DOHH2 (cell line): ENCODE measurements around the gene CLECL1.

Experiments used
- H3F3A ChIP-seq: fragments of 200-600 bp; sonication (generic), shearing (Covaris generic); 2 replicates; pipeline ENCODE4 v1.6.0; 2016; ENCODE audit warnings: antibody characterized with exemption, mild to moderate bottlenecking; ENCODE audit not compliant: control insufficient read depth, insufficient read depth
- H3K27ac ChIP-seq: fragments of 200-600 bp; sonication (generic); 2 replicates; pipeline ENCODE4 v1.5.1; 2014; ENCODE audit warnings: low read depth, mild to moderate bottlenecking, low read length, moderate library complexity
- H3K27me3 ChIP-seq: fragments of 200-600 bp; sonication (generic); 2 replicates; pipeline ENCODE4 v1.6.1; 2014; ENCODE audit warnings: mild to moderate bottlenecking, low read length, mixed read lengths; ENCODE audit not compliant: control insufficient read depth
- H3K36me3 ChIP-seq: fragments of 200-600 bp; sonication (generic); 2 replicates; pipeline ENCODE4 v1.6.1; 2014; ENCODE audit warnings: mild to moderate bottlenecking, low read length, moderate library complexity, mixed read lengths; ENCODE audit not compliant: control insufficient read depth
- H3K4me1 ChIP-seq: fragments of 200-600 bp; sonication (generic); 2 replicates; pipeline ENCODE4 v1.6.1; 2014; ENCODE audit warnings: mild to moderate bottlenecking, low read length, mixed read lengths; ENCODE audit not compliant: control insufficient read depth
- H3K4me2 ChIP-seq: fragments of 200-600 bp; sonication (generic); 2 replicates; pipeline ENCODE4 v1.6.0; 2014; ENCODE audit warnings: mild to moderate bottlenecking, low read length, moderate library complexity
- H3K4me3 ChIP-seq: fragments of 200-600 bp; sonication (generic); 2 replicates; pipeline ENCODE4 v1.5.1; 2014; ENCODE audit warnings: mild to moderate bottlenecking, low read length, mixed read lengths
- H3K79me2 ChIP-seq: fragments of 200-600 bp; sonication (generic); 2 replicates; pipeline ENCODE4 v1.6.1; 2014; ENCODE audit warnings: mild to moderate bottlenecking, low read length, mixed read lengths; ENCODE audit not compliant: control insufficient read depth
- H3K9me2 ChIP-seq: fragments of 200-600 bp; sonication (generic); replicated peaks from 2 replicates; pipeline ENCODE4 v1.6.1; 2014; ENCODE audit warnings: mild to moderate bottlenecking, low read length, mixed read lengths; ENCODE audit not compliant: control insufficient read depth
- H3K9me3 ChIP-seq: fragments of 200-600 bp; sonication (generic); 2 replicates; pipeline ENCODE4 v1.6.1; 2014; ENCODE audit warnings: antibody characterized with exemption, low read length, mixed read lengths; ENCODE audit not compliant: control insufficient read depth, insufficient read depth
- H4K20me1 ChIP-seq: fragments of 200-600 bp; sonication (generic); 2 replicates; pipeline ENCODE4 v1.6.0; 2014; ENCODE audit warnings: low read depth, mild to moderate bottlenecking, antibody characterized with exemption, low read length, moderate library complexity; ENCODE audit not compliant: control insufficient read depth, insufficient read depth
- CTCF ChIP-seq: fragments of 200-600 bp; sonication (generic); IDR thresholded peaks from one replicate; pipeline ENCODE4 v1.5.1; 2014; ENCODE audit warnings: antibody characterized with exemption, mild to moderate bottlenecking, low read depth, low read length; ENCODE audit not compliant: poor library complexity, severe bottlenecking
- EZH2phosphoT487 ChIP-seq: fragments of 200-600 bp; sonication (generic); IDR thresholded peaks from 2 replicates; pipeline ENCODE4 v1.6.1; 2017; ENCODE audit warnings: borderline replicate concordance, mild to moderate bottlenecking, antibody characterized with exemption, low read length, moderate library complexity, mixed read lengths

The CLECL1 gene

GRCh38 chr12:9755567-9755966 lies 22.7 kb upstream of the CLECL1 start:
- no peak overlapping the region for H3K4me3 ChIP-seq
- H3K9me2 ChIP-seq, result no peaks in the 10 kb centered on the region
- no peaks in the 10 kb centered on the region for H3K79me2 ChIP-seq
- H3F3A ChIP-seq, result peaks cover 8% of the 10 kb centered on the region
- H3K4me1 ChIP-seq, result peaks cover 31% of the 10 kb centered on the region
- no peaks in the 10 kb centered on the region for H4K20me1 ChIP-seq
- no peak overlapping the region for H3K27ac ChIP-seq
- no peaks in the 10 kb centered on the region for H3K9me3 ChIP-seq
- H3K36me3 ChIP-seq, result no peaks in the 10 kb centered on the region
- H3K27me3 ChIP-seq, result peaks cover 70% of the 10 kb centered on the region
- TF ChIP-seq CTCF, result no peak
- no peak for TF ChIP-seq EZH2phosphoT487
- H3K4me2 ChIP-seq, result no peak overlapping the region

- no peaks in the 10 kb centered on the region for H4K20me1 ChIP-seq
- H3K4me3 ChIP-seq, result no peak overlapping the region
- no peaks in the 10 kb centered on the region for H3K9me2 ChIP-seq
- H3K79me2 ChIP-seq, result no peaks in the 10 kb centered on the region
- TF ChIP-seq EZH2phosphoT487 (no peak), CTCF (no peak)
- H3K4me2 ChIP-seq, result no peak overlapping the region
- H3K9me3 ChIP-seq, result no peaks in the 10 kb centered on the region
- no peaks in the 10 kb centered on the region for H3K36me3 ChIP-seq
- H3K27me3 ChIP-seq, result peaks cover 70% of the 10 kb centered on the region
- H3K27ac ChIP-seq, result no peak overlapping the region
- peaks cover 29% of the 10 kb centered on the region for H3K4me1 ChIP-seq
- peaks cover 3% of the 10 kb centered on the region for H3F3A ChIP-seq
Measured at GRCh38 chr12:9755035-9755434, 22.1 kb upstream of the CLECL1 start.

- TF ChIP-seq CTCF, result no peak
- no peak for TF ChIP-seq EZH2phosphoT487
- Histone ChIP-seq H3F3A (peaks cover 7% of the 10 kb centered on the region; the same call in 1 of the 2 replicates), H3K4me2 (no peak overlapping the region), H3K27me3 (peaks cover 68% of the 10 kb centered on the region), H3K9me3 (no peaks in the 10 kb centered on the region), H3K4me3 (no peak overlapping the region), H3K9me2 (no peaks in the 10 kb centered on the region), H3K4me1 (peaks cover 22% of the 10 kb centered on the region), H3K27ac (no peak overlapping the region), H3K36me3 (no peaks in the 10 kb centered on the region), H3K79me2 (no peaks in the 10 kb centered on the region), H4K20me1 (no peaks in the 10 kb centered on the region)
Measured at GRCh38 chr12:9754099-9754927, 21.4 kb upstream of the CLECL1 start.
